GM21825 (cell line): ENCODE results near the gene MMP8.
A peak's percentile ranks its signal among the peaks of the same experiment; 100 is the strongest.
"Not testable (repeated sequence)": the region's sequence is repeated elsewhere in the genome, so short reads cannot be mapped to it uniquely, and the experiment has no call there.

Experiments
- ATAC-seq: cut with Tn5 transposase; IDR thresholded peaks from one replicate; pipeline ENCODE4 v1.9.1; 2021; ENCODE audit warnings: mild to moderate bottlenecking, moderate library complexity; ENCODE audit not compliant: unreplicated experiment

The MMP8 gene, protein sequence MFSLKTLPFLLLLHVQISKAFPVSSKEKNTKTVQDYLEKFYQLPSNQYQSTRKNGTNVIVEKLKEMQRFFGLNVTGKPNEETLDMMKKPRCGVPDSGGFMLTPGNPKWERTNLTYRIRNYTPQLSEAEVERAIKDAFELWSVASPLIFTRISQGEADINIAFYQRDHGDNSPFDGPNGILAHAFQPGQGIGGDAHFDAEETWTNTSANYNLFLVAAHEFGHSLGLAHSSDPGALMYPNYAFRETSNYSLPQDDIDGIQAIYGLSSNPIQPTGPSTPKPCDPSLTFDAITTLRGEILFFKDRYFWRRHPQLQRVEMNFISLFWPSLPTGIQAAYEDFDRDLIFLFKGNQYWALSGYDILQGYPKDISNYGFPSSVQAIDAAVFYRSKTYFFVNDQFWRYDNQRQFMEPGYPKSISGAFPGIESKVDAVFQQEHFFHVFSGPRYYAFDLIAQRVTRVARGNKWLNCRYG

GRCh38 chr11:102724904-102725500 is at the start of gene MMP8:
Gene MMP8 (minus strand): TSS chr11:102724954. CDS start chr11:102724855, 99 bp downstream.
- no peak for ATAC-seq

GRCh38 chr11:102773386-102773785 is 48.6 kb upstream of the MMP8 start:
- no peak for ATAC-seq

DNA sequence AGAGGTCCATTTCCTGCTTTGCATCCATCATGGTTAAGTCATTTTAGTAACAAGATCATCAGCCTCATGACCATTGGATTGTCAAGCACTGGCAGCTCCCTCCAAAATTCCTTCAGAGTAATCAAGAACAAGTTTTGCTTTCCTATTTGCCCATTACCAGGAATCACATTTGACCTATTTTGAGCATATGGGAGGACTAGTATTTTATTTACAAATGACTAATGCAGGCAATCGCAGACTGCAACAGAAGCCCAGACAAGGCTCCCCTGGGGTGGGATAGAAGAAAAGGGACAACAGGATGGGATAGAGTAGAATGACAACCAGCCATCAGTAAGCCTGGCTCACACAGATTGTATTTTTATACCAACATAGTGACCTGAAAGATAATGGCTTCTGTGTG is 46.6 kb upstream of the MMP8 start:
- no peak for ATAC-seq

DNA sequence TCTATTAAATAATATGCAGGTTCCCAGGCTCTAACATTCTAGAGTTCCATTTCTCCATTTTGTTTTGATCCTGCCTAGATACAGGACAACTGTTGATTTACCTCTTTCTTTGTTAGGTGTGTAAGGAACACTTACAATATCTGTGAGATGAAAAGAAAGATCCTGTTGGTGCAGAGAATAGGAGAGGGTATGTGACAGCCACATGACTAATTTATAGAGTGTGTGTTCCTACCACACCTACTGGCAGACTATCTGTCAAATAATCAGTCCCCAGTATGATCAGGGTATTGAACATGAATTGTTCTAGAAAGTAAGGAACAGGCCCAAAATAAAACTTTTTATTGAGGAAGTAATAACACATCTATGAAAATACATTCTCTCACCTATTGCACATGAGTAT is 45.4 kb upstream of the MMP8 start:
- no peak for ATAC-seq

DNA sequence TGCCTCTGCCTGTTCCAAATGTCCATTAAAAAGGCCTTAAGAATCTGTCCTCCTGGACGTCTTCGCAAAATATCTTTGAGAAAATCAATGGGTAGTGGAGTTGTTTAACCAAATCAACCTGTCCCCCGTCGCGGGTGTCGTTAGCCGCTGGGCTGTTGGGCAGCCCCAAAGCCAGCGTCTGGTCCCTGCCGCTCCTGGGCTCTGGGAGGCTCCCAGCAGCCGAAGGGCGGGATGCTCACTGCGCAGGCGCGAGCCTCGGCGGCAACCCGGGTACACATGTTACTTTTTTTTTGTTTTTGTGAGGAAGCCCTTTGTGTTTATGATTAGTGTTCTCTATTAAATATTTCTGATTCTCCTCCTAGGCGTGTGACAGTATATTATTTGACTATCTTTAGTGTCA is 43.0 kb upstream of the MMP8 start:
- ATAC-seq: no peak

DNA sequence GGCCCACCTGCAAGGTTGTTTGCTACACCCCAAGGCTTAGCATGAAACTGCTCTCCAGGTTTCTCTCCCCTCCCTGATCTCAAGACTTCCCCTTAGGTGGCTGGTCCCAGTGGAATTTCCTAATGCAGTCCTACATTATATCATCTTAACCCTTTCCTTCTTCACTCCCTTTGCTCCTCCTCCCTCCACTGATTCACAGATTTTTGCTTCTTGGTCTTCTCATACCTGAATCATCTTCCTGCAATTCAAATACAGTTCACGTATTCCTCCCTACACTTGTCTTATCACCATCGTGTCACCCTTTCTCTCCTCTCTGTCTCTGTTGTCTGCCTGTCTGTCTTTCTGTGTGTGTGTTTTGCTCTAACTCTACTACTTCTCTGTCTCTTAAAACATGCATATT is 38.7 kb upstream of the MMP8 start:
- no peak for ATAC-seq

DNA sequence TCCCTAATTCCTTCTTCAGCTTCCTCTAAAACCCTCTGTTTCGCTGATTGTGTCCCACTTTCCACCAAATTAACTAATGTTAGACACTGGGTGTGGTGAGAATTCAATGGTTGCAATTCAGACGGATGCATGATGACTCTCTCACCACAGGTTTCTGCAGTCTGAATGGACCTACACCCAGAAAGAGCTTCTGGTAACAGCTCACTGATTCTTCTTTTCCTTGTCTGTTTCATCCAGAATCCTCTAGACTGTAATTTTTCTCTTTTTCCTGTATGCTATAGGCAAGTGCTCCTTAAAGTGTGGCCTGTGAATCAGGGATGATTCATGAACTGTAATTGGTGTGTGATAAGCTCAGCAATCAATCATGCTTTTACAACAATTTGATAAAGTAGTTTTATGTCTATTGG is 37.6 kb upstream of the MMP8 start:
- no peak for ATAC-seq

GRCh38 chr11:102761646-102762238 is 37.0 kb upstream of the MMP8 start:
- no peak for ATAC-seq

- ATAC-seq: no peak
Measured at GRCh38 chr11:102760344-102761035, 35.7 kb upstream of the MMP8 start.

GRCh38 chr11:102757823-102758549 is 33.2 kb upstream of the MMP8 start:
- no peak for ATAC-seq

DNA sequence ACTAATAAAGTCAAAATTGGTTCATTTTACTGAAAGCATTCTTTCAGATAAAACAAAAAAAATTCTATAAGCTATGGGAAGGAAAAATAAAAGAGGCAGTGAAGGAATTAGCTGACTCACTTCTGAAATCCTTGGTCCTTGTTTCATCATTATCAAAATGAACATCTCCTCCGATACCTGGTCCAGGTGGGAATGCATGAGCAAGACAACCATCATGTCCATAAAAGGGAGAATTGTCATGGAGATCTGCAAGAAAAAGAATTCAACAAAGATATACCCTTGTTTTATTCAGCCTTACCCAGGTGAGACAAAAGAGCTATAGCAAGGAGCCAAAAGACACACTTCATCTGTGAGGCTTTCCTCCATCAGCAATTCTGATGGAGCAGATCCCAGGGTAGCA is 28.5 kb upstream of the MMP8 start:
- no peak for ATAC-seq

- ATAC-seq: no peak
Measured at GRCh38 chr11:102751673-102752072, 26.9 kb upstream of the MMP8 start.

- ATAC-seq: no peak
Measured at GRCh38 chr11:102749101-102749722, 24.5 kb upstream of the MMP8 start.

GRCh38 chr11:102746746-102747578 is 22.2 kb upstream of the MMP8 start:
- not testable (repeated sequence) for ATAC-seq

- no peak for ATAC-seq
Measured at GRCh38 chr11:102734650-102735049, 9.9 kb upstream of the MMP8 start.

DNA sequence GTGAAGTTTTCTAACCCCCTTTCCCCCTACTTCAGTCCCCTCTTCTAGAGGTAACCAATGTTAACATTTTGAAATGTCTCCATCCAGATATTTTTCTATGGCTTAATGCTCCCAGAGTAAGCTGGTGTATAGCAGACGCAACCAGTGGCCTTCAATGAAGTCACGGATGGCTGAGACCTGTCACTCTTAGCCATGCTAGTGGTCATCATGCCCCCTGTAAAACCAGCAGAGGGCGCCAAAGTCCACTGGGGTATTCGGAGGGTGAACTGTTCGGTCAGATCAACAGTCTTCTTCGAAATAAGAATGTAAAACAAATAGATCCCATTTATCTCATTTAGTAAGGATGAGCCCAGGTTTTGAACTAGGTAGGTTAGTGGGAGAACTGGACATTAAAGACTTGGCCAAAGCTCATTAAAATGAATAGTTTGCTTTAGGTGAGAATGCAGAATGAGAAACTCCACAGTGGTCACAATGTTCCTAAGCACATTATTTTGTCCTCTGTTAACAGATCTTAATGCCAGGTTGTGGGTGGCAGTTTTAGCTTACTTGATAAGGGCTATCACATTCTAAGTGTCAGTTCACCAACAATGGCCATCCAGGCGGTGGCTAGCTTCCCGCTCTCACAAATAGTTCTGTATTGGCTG is 8.6 kb upstream of the MMP8 start:
- peak; percentile 82 for ATAC-seq

- not testable (repeated sequence) for ATAC-seq
Measured at GRCh38 chr11:102730944-102731343, 6.2 kb upstream of the MMP8 start.

DNA sequence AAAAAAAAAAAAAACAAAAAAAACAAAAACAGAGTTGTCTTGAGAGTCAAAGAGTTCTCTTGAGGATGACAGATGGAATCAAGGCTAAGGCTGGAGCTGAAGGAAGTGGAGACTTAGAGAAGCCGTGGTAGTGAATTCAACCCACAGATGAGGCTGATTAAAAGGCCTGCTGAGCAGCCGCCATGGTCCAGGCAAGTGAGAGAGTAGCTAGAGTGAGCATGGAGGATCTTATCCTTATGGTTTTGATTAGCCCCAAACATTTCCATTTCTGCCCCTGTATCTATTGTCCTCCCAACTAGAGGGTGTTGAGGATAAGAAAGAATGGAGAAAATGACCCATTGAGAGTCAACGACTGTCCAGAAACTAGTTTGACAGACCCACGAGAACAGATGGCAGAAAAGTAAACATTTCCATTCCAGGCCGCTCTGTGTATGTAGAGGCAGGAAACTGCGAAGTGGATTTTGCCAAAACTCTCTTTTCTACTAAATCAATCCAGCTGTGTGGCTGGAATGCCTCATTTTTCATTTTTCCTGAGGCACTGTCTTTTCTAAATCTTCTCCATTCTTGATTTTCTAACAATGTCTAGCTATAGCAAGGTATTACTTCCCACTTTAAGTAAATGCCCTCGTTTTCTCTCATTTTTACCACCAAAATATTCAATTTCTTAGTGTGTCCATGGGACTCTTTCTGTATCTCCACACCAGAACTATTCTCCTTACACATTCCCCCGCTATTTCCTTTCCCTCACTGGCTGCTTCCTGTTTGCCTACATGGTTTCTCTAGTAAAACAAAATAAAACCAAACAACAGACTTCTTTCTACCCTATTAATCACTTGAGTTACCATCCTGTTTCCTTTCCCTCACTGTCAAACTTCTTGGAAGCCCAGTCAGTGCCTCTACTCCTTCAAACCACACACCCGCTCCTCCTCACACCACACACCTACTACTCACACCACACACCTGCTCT is 5.4 kb upstream of the MMP8 start:
- ATAC-seq: no peak
